Measurements from ENCODE around the gene EXD3.

DNA sequence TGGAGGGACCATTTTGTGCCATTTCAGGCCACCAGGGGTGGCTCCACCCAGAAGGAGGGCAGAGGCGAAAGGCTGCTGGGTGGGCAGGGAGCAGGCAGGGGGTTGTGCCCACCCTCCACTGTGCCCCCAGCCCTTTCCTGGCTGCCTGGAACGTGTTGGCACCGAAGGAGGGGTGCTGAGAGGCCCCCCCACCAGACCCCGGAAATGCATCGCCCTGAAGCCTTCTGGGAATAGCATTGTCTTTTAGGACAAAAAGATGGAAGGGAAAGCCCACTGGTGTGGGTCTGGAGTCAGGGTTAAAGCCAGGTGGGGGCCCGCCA, 5.3 kb upstream of the EXD3 start:
- TF ChIP-seq CTCF (IDR thresholded peaks at IDR 0.05; ENCODE audit: insufficient read depth, low read length): no peak
- no peak for TF ChIP-seq POLR2AphosphoS5 (IDR thresholded peaks at IDR 0.05; ENCODE audit: low read depth)
- TF ChIP-seq SPI1 (IDR thresholded peaks at IDR 0.05; ENCODE audit: borderline replicate concordance, low read depth): no peak

All from HL-60 (cell line).